Stimulated activated naive B cell treated with anti-CD40 and anti-IgM and Interleukin-4, amounts not matched to agents 10 μg/mL and 1 μg/mL and 100 μg/mL, for 72 hours (primary cell): ENCODE results near the gene TLNRD1.

ENCODE experiments used
- ATAC-seq, 2 donors: fragments of 150-1000 bp; cut with Tn5 transposase; replicated peaks; 2 replicates each; pipeline ENCODE4 v1.10.0; 2021; ENCODE audit warnings: moderate library complexity in 1 of 2
- DNase-seq: peaks from one replicate; pipeline ENCODE4 v3.0.0; 2021
- H3K27ac Mint-ChIP-seq: one replicate; pipeline ENCODE4 v1.8.0; 2022; ENCODE audit warnings: mild to moderate bottlenecking, mixed read lengths
- H3K27me3 Mint-ChIP-seq, 2 donors: one replicate each; pipeline ENCODE4 v1.8.0; 2022; ENCODE audit warnings: mixed read lengths in 2 of 2
- H3K36me3 Mint-ChIP-seq, 2 donors: one replicate each; pipeline ENCODE4 v1.8.0; 2022; ENCODE audit warnings: mixed read lengths in 2 of 2, mild to moderate bottlenecking in 1 of 2
- H3K4me1 Mint-ChIP-seq, 2 donors: one replicate each; pipeline ENCODE4 v1.8.0; 2022; ENCODE audit warnings: mixed read lengths in 2 of 2, mild to moderate bottlenecking in 1 of 2
- H3K4me3 Mint-ChIP-seq, 2 donors: one replicate each; pipeline ENCODE4 v1.8.0; 2022; ENCODE audit warnings: mild to moderate bottlenecking in 2 of 2, mixed read lengths in 2 of 2, moderate library complexity in 1 of 2
- H3K9me3 Mint-ChIP-seq, 2 donors: one replicate each; pipeline ENCODE4 v1.8.0; 2022; ENCODE audit warnings: mixed read lengths in 2 of 2, mild to moderate bottlenecking in 1 of 2

TLNRD1 gene

GRCh38 chr15:81016489-81017068, 15.9 kb downstream of the TLNRD1 start:
- Mint-ChIP-seq H3K4me3 (no peak overlapping the region), H3K27me3 (no peaks in the 10 kb centered on the region)

GRCh38 chr15:81018197-81018596, 17.5 kb downstream of the TLNRD1 start:
- peaks cover 5 to 16% of the 10 kb centered on the region in 2 donors for H3K36me3 Mint-ChIP-seq
- peak overlapping the region; percentile 37 for H3K27ac Mint-ChIP-seq
- no peaks in the 10 kb centered on the region for H3K9me3 Mint-ChIP-seq
- ATAC-seq, result no peak
- peaks cover 22 to 27% of the 10 kb centered on the region in 2 donors for H3K4me1 Mint-ChIP-seq
- H3K4me3 Mint-ChIP-seq, result no peak overlapping the region
- DNase-seq, result no peak
- H3K27me3 Mint-ChIP-seq, result no peaks in the 10 kb centered on the region

More at GRCh38 chr15:81016489-81017068, 15.9 kb downstream of the TLNRD1 start:
- Mint-ChIP-seq H3K4me1 (peaks cover 20 to 22% of the 10 kb centered on the region in 2 donors), H3K9me3 (no peaks in the 10 kb centered on the region), H3K36me3 (peaks cover 5 to 18% of the 10 kb centered on the region in 2 donors), H3K27ac (no peak overlapping the region)
- DNase-seq (no peak), ATAC-seq (no peak)

GRCh38 chr15:81021321-81021720, 20.6 kb downstream of the TLNRD1 start:
- no peaks in the 10 kb centered on the region for H3K9me3 Mint-ChIP-seq
- no peaks in the 10 kb centered on the region for H3K27me3 Mint-ChIP-seq
- peaks cover 0 to 5% of the 10 kb centered on the region in 2 donors for H3K36me3 Mint-ChIP-seq
- DNase-seq, result no peak
- no peak for ATAC-seq
- H3K27ac Mint-ChIP-seq, result no peak overlapping the region
- H3K4me1 Mint-ChIP-seq, result peaks cover 24 to 42% of the 10 kb centered on the region in 2 donors
- H3K4me3 Mint-ChIP-seq, result no peak overlapping the region

- Mint-ChIP-seq H3K36me3 (peaks cover 0 to 3% of the 10 kb centered on the region in 2 donors), H3K4me3 (peak overlapping the region; percentile 51 to 70), H3K27me3 (no peaks in the 10 kb centered on the region), H3K9me3 (no peaks in the 10 kb centered on the region), H3K4me1 (peaks cover 29 to 54% of the 10 kb centered on the region in 2 donors), H3K27ac (peak overlapping the region; percentile 97)
- ATAC-seq (peak; percentile 91 to 94), DNase-seq (peak; percentile 66)
These were observed 23.0 kb downstream of the TLNRD1 start for GRCh38 chr15:81023483-81024264.

- ATAC-seq, result no peak
- peaks cover 33 to 61% of the 10 kb centered on the region in 2 donors for H3K4me1 Mint-ChIP-seq
- peak overlapping the region; percentile 97 for H3K27ac Mint-ChIP-seq
These were observed 23.6 kb downstream of the TLNRD1 start for GRCh38 chr15:81024265-81024872.

GRCh38 chr15:81024936-81025335, 24.2 kb downstream of the TLNRD1 start:
- H3K4me1 Mint-ChIP-seq, result peaks cover 39 to 66% of the 10 kb centered on the region in 2 donors
- no peak for ATAC-seq
- no peaks in the 10 kb centered on the region for H3K27me3 Mint-ChIP-seq
- H3K27ac Mint-ChIP-seq, result peak overlapping the region; percentile 63
- peaks cover 3 to 5% of the 10 kb centered on the region in 2 donors for H3K9me3 Mint-ChIP-seq
- H3K4me3 Mint-ChIP-seq, result no peak overlapping the region
- no peak for DNase-seq
- H3K36me3 Mint-ChIP-seq, result peaks cover 0 to 8% of the 10 kb centered on the region in 2 donors

More at GRCh38 chr15:81024265-81024872, 23.6 kb downstream of the TLNRD1 start:
- peak overlapping the region; percentile 47 to 51 for H3K4me3 Mint-ChIP-seq
- H3K9me3 Mint-ChIP-seq, result no peaks in the 10 kb centered on the region
- peaks cover 0 to 3% of the 10 kb centered on the region in 2 donors for H3K36me3 Mint-ChIP-seq
- H3K27me3 Mint-ChIP-seq, result no peaks in the 10 kb centered on the region
- no peak for DNase-seq

- H3K36me3 Mint-ChIP-seq, result peaks cover 0 to 13% of the 10 kb centered on the region in 2 donors
- no peak overlapping the region for H3K4me3 Mint-ChIP-seq
- no peak overlapping the region for H3K27ac Mint-ChIP-seq
- H3K4me1 Mint-ChIP-seq, result peaks cover 42 to 67% of the 10 kb centered on the region in 2 donors
- DNase-seq, result no peak
- no peaks in the 10 kb centered on the region for H3K27me3 Mint-ChIP-seq
- no peak for ATAC-seq
- peaks cover 6 to 9% of the 10 kb centered on the region in 2 donors for H3K9me3 Mint-ChIP-seq
These were observed 25.1 kb downstream of the TLNRD1 start for GRCh38 chr15:81025721-81026370.

GRCh38 chr15:81026836-81027599, 26.3 kb downstream of the TLNRD1 start:
- DNase-seq, result no peak
- Mint-ChIP-seq H3K4me3 (no peak overlapping the region), H3K27me3 (no peaks in the 10 kb centered on the region), H3K36me3 (peaks cover 3 to 13% of the 10 kb centered on the region in 2 donors), H3K4me1 (peaks cover 42 to 73% of the 10 kb centered on the region in 2 donors), H3K27ac (no peak overlapping the region), H3K9me3 (peaks cover 6 to 9% of the 10 kb centered on the region in 2 donors)
- no peak for ATAC-seq

GRCh38 chr15:81029414-81030300, 28.9 kb downstream of the TLNRD1 start:
- Mint-ChIP-seq H3K9me3 (peaks cover 6 to 9% of the 10 kb centered on the region in 2 donors), H3K4me3 (peak overlapping the region in 1 of 2 donors; percentile 22), H3K36me3 (peaks cover 3 to 10% of the 10 kb centered on the region in 2 donors), H3K4me1 (peaks cover 26 to 52% of the 10 kb centered on the region in 2 donors), H3K27ac (peak overlapping the region; percentile 33), H3K27me3 (no peaks in the 10 kb centered on the region)
- ATAC-seq, result peak; percentile 12 to 41
- no peak for DNase-seq

GRCh38 chr15:81030301-81030750, 29.6 kb downstream of the TLNRD1 start:
- Mint-ChIP-seq H3K27ac (no peak overlapping the region), H3K36me3 (peaks cover 3 to 10% of the 10 kb centered on the region in 2 donors), H3K4me3 (peak overlapping the region in 1 of 2 donors; percentile 7), H3K9me3 (peaks cover 6 to 9% of the 10 kb centered on the region in 2 donors), H3K27me3 (no peaks in the 10 kb centered on the region), H3K4me1 (peaks cover 22 to 46% of the 10 kb centered on the region in 2 donors)
- DNase-seq (no peak), ATAC-seq (no peak)

- ATAC-seq (no peak), DNase-seq (no peak)
- no peak overlapping the region for H3K27ac Mint-ChIP-seq
- peaks cover 6 to 9% of the 10 kb centered on the region in 2 donors for H3K9me3 Mint-ChIP-seq
- H3K36me3 Mint-ChIP-seq, result peaks cover 3 to 10% of the 10 kb centered on the region in 2 donors
- H3K27me3 Mint-ChIP-seq, result no peaks in the 10 kb centered on the region
- no peak overlapping the region for H3K4me3 Mint-ChIP-seq
- H3K4me1 Mint-ChIP-seq, result peaks cover 20 to 38% of the 10 kb centered on the region in 2 donors
These were observed 30.5 kb downstream of the TLNRD1 start for GRCh38 chr15:81031203-81031602.

- peaks cover 15 to 30% of the 10 kb centered on the region in 2 donors for H3K4me1 Mint-ChIP-seq
- H3K4me3 Mint-ChIP-seq, result no peak overlapping the region
- peaks cover 3 to 10% of the 10 kb centered on the region in 2 donors for H3K36me3 Mint-ChIP-seq
- peak overlapping the region; percentile 10 for H3K27ac Mint-ChIP-seq
- no peaks in the 10 kb centered on the region for H3K27me3 Mint-ChIP-seq
- no peak for DNase-seq
- H3K9me3 Mint-ChIP-seq, result peaks cover 6 to 9% of the 10 kb centered on the region in 2 donors
- ATAC-seq, result no peak
These were observed 31.6 kb downstream of the TLNRD1 start for GRCh38 chr15:81032355-81032754.
